Muscle layer of colon (tissue), 2 donors: ENCODE results near the gene DMRT1.

Experiments used
- H3K27ac ChIP-seq: one replicate; pipeline ENCODE4 v1.7.0; 2013; ENCODE audit warnings: low read depth, mild to moderate bottlenecking, low read length, moderate library complexity
- H3K27me3 ChIP-seq, 2 donors: one replicate each; pipeline ENCODE4 v1.7.0; 2013; ENCODE audit warnings: low read length in 2 of 2, mild to moderate bottlenecking in 2 of 2; ENCODE audit not compliant: insufficient read depth in 2 of 2, control insufficient read depth in 1 of 2
- H3K36me3 ChIP-seq: one replicate; pipeline ENCODE4 v1.7.0; 2013; ENCODE audit warnings: mild to moderate bottlenecking, low read length; ENCODE audit not compliant: insufficient read depth
- H3K4me1 ChIP-seq: one replicate; pipeline ENCODE4 v1.7.0; 2013; ENCODE audit warnings: mild to moderate bottlenecking, low read length; ENCODE audit not compliant: insufficient read depth
- H3K4me3 ChIP-seq, 2 donors: one replicate each; pipeline ENCODE4 v1.7.0; 2013; ENCODE audit warnings: low read length in 2 of 2, low read depth in 1 of 2, mild to moderate bottlenecking in 1 of 2, moderate library complexity in 1 of 2
- H3K9ac ChIP-seq: one replicate; pipeline ENCODE4 v1.7.0; 2013; ENCODE audit warnings: low read length
- H3K9me3 ChIP-seq: one replicate; pipeline ENCODE4 v1.7.0; 2013; ENCODE audit warnings: mild to moderate bottlenecking, low read length
- donor health status: abdominal sarcoma.
- donor health status: Adenocarcinoma of cecum.

Gene DMRT1

GRCh38 chr9:841371-842209 lies at the start of gene DMRT1:
TSS of gene DMRT1 (plus strand) at chr9:841697. CDS start at chr9:841839, 142 bp downstream.
- Histone ChIP-seq H3K9me3 (no peaks in the 10 kb centered on the region), H3K27ac (no peak within 1 kb of the TSS), H3K9ac (no peak within 1 kb of the TSS), H3K4me3 (no peak within 1 kb of the TSS), H3K4me1 (no peaks in the 10 kb centered on the region), H3K27me3 (peaks cover 20 to 55% of the 10 kb centered on the region in 2 donors), H3K36me3 (no peaks in the 10 kb centered on the region)

GRCh38 chr9:792331-793260 lies 48.9 kb upstream of the DMRT1 start:
- H3K36me3 ChIP-seq, result no peaks in the 10 kb centered on the region
- no peaks in the 10 kb centered on the region for H3K27me3 ChIP-seq
- H3K27ac ChIP-seq, result no peak overlapping the region
- no peaks in the 10 kb centered on the region for H3K9me3 ChIP-seq
- H3K4me1 ChIP-seq, result no peaks in the 10 kb centered on the region
- no peak overlapping the region for H3K9ac ChIP-seq
- no peak overlapping the region for H3K4me3 ChIP-seq

- H3K27ac ChIP-seq, result no peak overlapping the region
- no peaks in the 10 kb centered on the region for H3K9me3 ChIP-seq
- H3K9ac ChIP-seq, result no peak overlapping the region
- H3K4me3 ChIP-seq, result no peak overlapping the region
- H3K27me3 ChIP-seq, result no peaks in the 10 kb centered on the region
- no peaks in the 10 kb centered on the region for H3K36me3 ChIP-seq
- no peaks in the 10 kb centered on the region for H3K4me1 ChIP-seq
These were observed 47.1 kb upstream of the DMRT1 start for GRCh38 chr9:794386-794785.

GRCh38 chr9:795869-796268 lies 45.6 kb upstream of the DMRT1 start:
- Histone ChIP-seq H3K36me3 (no peaks in the 10 kb centered on the region), H3K4me1 (no peaks in the 10 kb centered on the region), H3K9me3 (no peaks in the 10 kb centered on the region)

GRCh38 chr9:800591-801150 lies 40.8 kb upstream of the DMRT1 start:
- H3K27ac ChIP-seq, result no peak overlapping the region

More at GRCh38 chr9:795869-796268, 45.6 kb upstream of the DMRT1 start:
- H3K27me3 ChIP-seq, result no peaks in the 10 kb centered on the region
- H3K9ac ChIP-seq, result no peak overlapping the region
- H3K4me3 ChIP-seq, result no peak overlapping the region
- H3K27ac ChIP-seq, result no peak overlapping the region

GRCh38 chr9:801399-802071 lies 40.0 kb upstream of the DMRT1 start:
- H3K4me3 ChIP-seq, result no peak overlapping the region

More at GRCh38 chr9:800591-801150, 40.8 kb upstream of the DMRT1 start:
- Histone ChIP-seq H3K9me3 (no peaks in the 10 kb centered on the region), H3K9ac (no peak overlapping the region), H3K27me3 (no peaks in the 10 kb centered on the region), H3K36me3 (no peaks in the 10 kb centered on the region), H3K4me1 (no peaks in the 10 kb centered on the region), H3K4me3 (no peak overlapping the region)

GRCh38 chr9:804026-804425 lies 37.5 kb upstream of the DMRT1 start:
- H3K4me3 ChIP-seq, result no peak overlapping the region
- H3K9me3 ChIP-seq, result no peaks in the 10 kb centered on the region
- H3K9ac ChIP-seq, result no peak overlapping the region
- H3K36me3 ChIP-seq, result no peaks in the 10 kb centered on the region
- H3K27ac ChIP-seq, result no peak overlapping the region
- H3K4me1 ChIP-seq, result no peaks in the 10 kb centered on the region
- H3K27me3 ChIP-seq, result no peaks in the 10 kb centered on the region

More at GRCh38 chr9:801399-802071, 40.0 kb upstream of the DMRT1 start:
- no peaks in the 10 kb centered on the region for H3K9me3 ChIP-seq
- no peak overlapping the region for H3K27ac ChIP-seq
- H3K36me3 ChIP-seq, result no peaks in the 10 kb centered on the region
- H3K27me3 ChIP-seq, result no peaks in the 10 kb centered on the region
- no peaks in the 10 kb centered on the region for H3K4me1 ChIP-seq
- H3K9ac ChIP-seq, result no peak overlapping the region

GRCh38 chr9:805151-805550 lies 36.3 kb upstream of the DMRT1 start:
- H3K4me3 ChIP-seq, result no peak overlapping the region
- H3K9ac ChIP-seq, result no peak overlapping the region
- H3K36me3 ChIP-seq, result no peaks in the 10 kb centered on the region
- H3K27ac ChIP-seq, result no peak overlapping the region
- no peaks in the 10 kb centered on the region for H3K4me1 ChIP-seq
- no peaks in the 10 kb centered on the region for H3K27me3 ChIP-seq
- no peaks in the 10 kb centered on the region for H3K9me3 ChIP-seq

GRCh38 chr9:806285-807156 lies 35.0 kb upstream of the DMRT1 start:
- H3K9ac ChIP-seq, result no peak overlapping the region
- H3K4me3 ChIP-seq, result no peak overlapping the region
- H3K27ac ChIP-seq, result no peak overlapping the region
- H3K27me3 ChIP-seq, result no peaks in the 10 kb centered on the region
- no peaks in the 10 kb centered on the region for H3K9me3 ChIP-seq
- H3K36me3 ChIP-seq, result no peaks in the 10 kb centered on the region
- H3K4me1 ChIP-seq, result peaks cover 9% of the 10 kb centered on the region

GRCh38 chr9:811106-811531 lies 30.4 kb upstream of the DMRT1 start:
- H3K27me3 ChIP-seq, result no peaks in the 10 kb centered on the region
- H3K9me3 ChIP-seq, result no peaks in the 10 kb centered on the region
- H3K27ac ChIP-seq, result no peak overlapping the region
- H3K4me1 ChIP-seq, result peaks cover 10% of the 10 kb centered on the region
- H3K36me3 ChIP-seq, result no peaks in the 10 kb centered on the region
- H3K4me3 ChIP-seq, result no peak overlapping the region
- no peak overlapping the region for H3K9ac ChIP-seq
